ENCODE measurements around the gene SKOR2. TPM values are rescaled to one million over a fixed set of nuclear protein-coding genes. Genes with fewer than 3 reads are reported as not detected.
"Not testable (repeated sequence)": the region's sequence is repeated elsewhere in the genome, so short reads cannot be mapped to it uniquely, and the experiment has no call there.

The SKOR2 gene
- total RNA-seq, 4 donors from 2014 or later: not detected

DNA sequence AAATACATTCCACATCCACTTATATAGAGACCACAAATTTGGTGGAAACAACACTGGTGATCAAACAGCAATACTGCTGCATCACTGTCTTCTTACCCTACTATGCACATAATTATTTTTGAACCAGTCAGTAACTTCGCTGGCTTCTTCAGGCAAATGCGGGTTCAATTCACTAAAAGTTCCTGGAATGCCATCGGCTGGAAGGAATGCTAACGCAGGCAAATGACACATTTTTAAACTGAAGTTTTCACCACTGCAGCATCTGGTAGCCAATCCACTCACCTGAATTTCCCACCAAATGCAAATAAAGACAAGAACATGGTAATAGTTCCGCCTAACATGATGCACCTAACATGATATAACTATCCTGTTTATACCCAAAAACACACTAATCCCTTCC, 91.2 kb downstream of the SKOR2 start:
- no peaks in the 10 kb centered on the region for H3K9me3 ChIP-seq
- no peaks in the 10 kb centered on the region for H3K36me3 ChIP-seq
- no peak overlapping the region for H3K4me3 ChIP-seq
- H3K27me3 ChIP-seq: no peaks in the 10 kb centered on the region
- no peak for TF ChIP-seq POLR2A (IDR thresholded peaks at IDR 0.05)
- TF ChIP-seq, protein P1, sequence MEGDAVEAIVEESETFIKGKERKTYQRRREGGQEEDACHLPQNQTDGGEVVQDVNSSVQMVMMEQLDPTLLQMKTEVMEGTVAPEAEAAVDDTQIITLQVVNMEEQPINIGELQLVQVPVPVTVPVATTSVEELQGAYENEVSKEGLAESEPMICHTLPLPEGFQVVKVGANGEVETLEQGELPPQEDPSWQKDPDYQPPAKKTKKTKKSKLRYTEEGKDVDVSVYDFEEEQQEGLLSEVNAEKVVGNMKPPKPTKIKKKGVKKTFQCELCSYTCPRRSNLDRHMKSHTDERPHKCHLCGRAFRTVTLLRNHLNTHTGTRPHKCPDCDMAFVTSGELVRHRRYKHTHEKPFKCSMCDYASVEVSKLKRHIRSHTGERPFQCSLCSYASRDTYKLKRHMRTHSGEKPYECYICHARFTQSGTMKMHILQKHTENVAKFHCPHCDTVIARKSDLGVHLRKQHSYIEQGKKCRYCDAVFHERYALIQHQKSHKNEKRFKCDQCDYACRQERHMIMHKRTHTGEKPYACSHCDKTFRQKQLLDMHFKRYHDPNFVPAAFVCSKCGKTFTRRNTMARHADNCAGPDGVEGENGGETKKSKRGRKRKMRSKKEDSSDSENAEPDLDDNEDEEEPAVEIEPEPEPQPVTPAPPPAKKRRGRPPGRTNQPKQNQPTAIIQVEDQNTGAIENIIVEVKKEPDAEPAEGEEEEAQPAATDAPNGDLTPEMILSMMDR (IDR thresholded peaks at IDR 0.05): no peak
- H3K27ac ChIP-seq: no peak overlapping the region
- DNase-seq: no peak
- H3K4me1 ChIP-seq: no peaks in the 10 kb centered on the region
- intact Hi-C loops (cut with DNase I; ENCODE audit: low total_unique reads): no loop called here

GRCh38 chr18:47158404-47158803, 93.1 kb downstream of the SKOR2 start:
- H3K4me3 ChIP-seq; H3K27ac ChIP-seq; H3K27me3 ChIP-seq; intact Hi-C loops (cut with DNase I; ENCODE audit: low total_unique reads); H3K9me3 ChIP-seq; DNase-seq; H3K36me3 ChIP-seq; H3K4me1 ChIP-seq: not testable (repeated sequence)

Small RNA genes within 50 kb of the gene (small RNA-seq; reads per million reads assigned to genes)
- not detected for gene RNU6-1131P

Other genes with a start within 250 kb of the SKOR2 start
- not detected for gene ELOA2, start 216.0 kb downstream of the SKOR2 start, total RNA-seq
- 10 to 100 TPM in 3 of 4 donors, 1 to 10 TPM in 1; 8.8 to 57.7 (median 21.9) TPM for gene HDHD2, start 101.2 kb downstream of the SKOR2 start, total RNA-seq
- gene IER3IP1, start 75.3 kb downstream of the SKOR2 start, total RNA-seq: 10 to 100 TPM; 10.6 to 27.9 (median 12.8) TPM

All from uterus (tissue), 4 donors.